KMS-11 (cell line): Measurements from ENCODE around the gene ARHGAP19.

Experiments
- H2AFZ ChIP-seq: fragments of 200-600 bp; sonication (generic); 2 replicates; pipeline ENCODE4 v1.6.1; 2016; ENCODE audit warnings: antibody characterized with exemption, mixed run types, low read depth
- H3K27ac ChIP-seq: fragments of 200-600 bp; sonication (generic); 2 replicates; pipeline ENCODE4 v1.6.1; 2016; ENCODE audit warnings: mild to moderate bottlenecking, mixed run types
- H3K27me3 ChIP-seq: fragments of 200-600 bp; sonication (generic); 2 replicates; pipeline ENCODE4 v1.6.1; 2017; ENCODE audit warnings: mild to moderate bottlenecking, low read depth, mixed run types, moderate library complexity; ENCODE audit not compliant: insufficient read depth
- H3K36me3 ChIP-seq: fragments of 200-600 bp; sonication (generic); 2 replicates; pipeline ENCODE4 v1.6.1; 2017; ENCODE audit warnings: mild to moderate bottlenecking, mixed run types; ENCODE audit not compliant: insufficient read depth
- H3K4me1 ChIP-seq: fragments of 200-600 bp; sonication (generic); 2 replicates; pipeline ENCODE4 v1.6.1; 2016; ENCODE audit warnings: mild to moderate bottlenecking, low read depth, mixed run types; ENCODE audit not compliant: poor library complexity, severe bottlenecking
- H3K4me2 ChIP-seq: fragments of 200-600 bp; sonication (generic); 2 replicates; pipeline ENCODE4 v1.7.0; 2016; ENCODE audit warnings: mild to moderate bottlenecking, mixed run types
- H3K4me3 ChIP-seq: fragments of 200-600 bp; sonication (generic); IDR thresholded peaks from 2 replicates; pipeline ENCODE4 v1.6.1; 2017; ENCODE audit warnings: low read depth, low read length, mixed read lengths; ENCODE audit not compliant: insufficient read depth
- H3K79me2 ChIP-seq: fragments of 200-600 bp; sonication (generic); 2 replicates; pipeline ENCODE4 v1.6.1; 2016; ENCODE audit warnings: low read depth, mixed run types; ENCODE audit not compliant: insufficient read depth
- H3K9ac ChIP-seq: fragments of 200-600 bp; sonication (generic); 2 replicates; pipeline ENCODE4 v1.6.1; 2016; ENCODE audit warnings: mild to moderate bottlenecking, mixed run types
- H4K20me1 ChIP-seq: fragments of 200-600 bp; sonication (generic); 2 replicates; pipeline ENCODE4 v1.6.1; 2016; ENCODE audit warnings: mild to moderate bottlenecking, mixed run types; ENCODE audit not compliant: insufficient read depth
- CTCF ChIP-seq: fragments of 200-600 bp; sonication (generic); conservative IDR thresholded peaks from 2 replicates; pipeline ENCODE4 v1.6.1; 2017; ENCODE audit warnings: low read depth, mild to moderate bottlenecking, antibody characterized with exemption, low read length, moderate library complexity, mixed read lengths

Gene ARHGAP19

GRCh38 chr10:97220355-97220754 is 72.1 kb downstream of the ARHGAP19 start:
- H3K27ac ChIP-seq = no peak overlapping the region
- no peak overlapping the region for H3K4me3 ChIP-seq
- no peaks in the 10 kb centered on the region for H3K27me3 ChIP-seq
- no peak overlapping the region for H3K9ac ChIP-seq
- peaks cover 26% of the 10 kb centered on the region for H3K4me1 ChIP-seq
- no peak for TF ChIP-seq CTCF
- H4K20me1 ChIP-seq = no peaks in the 10 kb centered on the region
- no peak overlapping the region for H2AFZ ChIP-seq
- no peaks in the 10 kb centered on the region for H3K79me2 ChIP-seq
- no peak overlapping the region for H3K4me2 ChIP-seq
- H3K36me3 ChIP-seq = no peaks in the 10 kb centered on the region

GRCh38 chr10:97217299-97217698 is 75.1 kb downstream of the ARHGAP19 start:
- peaks cover 16% of the 10 kb centered on the region for H3K4me1 ChIP-seq
- H3K79me2 ChIP-seq = no peaks in the 10 kb centered on the region
- H3K36me3 ChIP-seq = no peaks in the 10 kb centered on the region
- no peak overlapping the region for H3K4me2 ChIP-seq
- no peaks in the 10 kb centered on the region for H3K27me3 ChIP-seq
- no peak for TF ChIP-seq CTCF
- no peak overlapping the region for H3K4me3 ChIP-seq
- H4K20me1 ChIP-seq = no peaks in the 10 kb centered on the region
- H3K27ac ChIP-seq = no peak overlapping the region
- no peak overlapping the region for H2AFZ ChIP-seq
- no peak overlapping the region for H3K9ac ChIP-seq

- Histone ChIP-seq H3K9ac (no peak overlapping the region), H3K4me1 (peaks cover 16% of the 10 kb centered on the region), H3K36me3 (no peaks in the 10 kb centered on the region), H3K27ac (no peak overlapping the region), H2AFZ (no peak overlapping the region), H3K4me2 (no peak overlapping the region), H3K4me3 (no peak overlapping the region), H4K20me1 (no peaks in the 10 kb centered on the region), H3K27me3 (no peaks in the 10 kb centered on the region), H3K79me2 (no peaks in the 10 kb centered on the region)
- TF ChIP-seq CTCF = no peak
Observed at GRCh38 chr10:97215619-97216260, 76.7 kb downstream of the ARHGAP19 start.

- H2AFZ ChIP-seq = no peak overlapping the region
- H4K20me1 ChIP-seq = no peaks in the 10 kb centered on the region
- no peak overlapping the region for H3K9ac ChIP-seq
- no peak for TF ChIP-seq CTCF
- no peaks in the 10 kb centered on the region for H3K79me2 ChIP-seq
- no peak overlapping the region for H3K4me3 ChIP-seq
- peaks cover 8% of the 10 kb centered on the region for H3K4me1 ChIP-seq
- no peak overlapping the region for H3K4me2 ChIP-seq
- no peak overlapping the region for H3K27ac ChIP-seq
- no peaks in the 10 kb centered on the region for H3K27me3 ChIP-seq
- no peaks in the 10 kb centered on the region for H3K36me3 ChIP-seq
Observed at GRCh38 chr10:97213431-97213830, 79.0 kb downstream of the ARHGAP19 start.
